Nephron progenitor cell (in vitro differentiated cells): ENCODE results near the gene AFDN.
"Not testable (repeated sequence)": the region's sequence is repeated elsewhere in the genome, so short reads cannot be mapped to it uniquely, and the experiment has no call there.

ENCODE experiments used
- DNase-seq: peaks from one replicate; pipeline ENCODE4 v3.0.0; 2021
- H3K27ac Mint-ChIP-seq: 2 replicates; pipeline ENCODE4 v1.8.0; 2021; ENCODE audit warnings: mild to moderate bottlenecking, moderate library complexity, mixed read lengths
- H3K27me3 Mint-ChIP-seq: 2 replicates; pipeline ENCODE4 v1.8.0; 2021; ENCODE audit warnings: mild to moderate bottlenecking, low read depth, mixed read lengths; ENCODE audit not compliant: poor library complexity
- H3K36me3 Mint-ChIP-seq: 2 replicates; pipeline ENCODE4 v1.8.0; 2021; ENCODE audit warnings: low read depth, mixed read lengths
- H3K4me1 Mint-ChIP-seq: 2 replicates; pipeline ENCODE4 v1.8.0; 2021; ENCODE audit warnings: mixed read lengths
- H3K4me3 Mint-ChIP-seq: 2 replicates; pipeline ENCODE4 v1.8.0; 2021; ENCODE audit warnings: mild to moderate bottlenecking, moderate library complexity, mixed read lengths
- H3K9me3 Mint-ChIP-seq: 2 replicates; pipeline ENCODE4 v1.8.0; 2021; ENCODE audit warnings: mild to moderate bottlenecking, moderate library complexity, mixed read lengths
- TF ChIP-seq, protein P1 (sequence below): fragments of 200-600 bp; sonication (generic); IDR thresholded peaks from 2 replicates; pipeline ENCODE4 v1.5.0; 2021; ENCODE audit warnings: antibody characterized with exemption

The AFDN gene

DNA sequence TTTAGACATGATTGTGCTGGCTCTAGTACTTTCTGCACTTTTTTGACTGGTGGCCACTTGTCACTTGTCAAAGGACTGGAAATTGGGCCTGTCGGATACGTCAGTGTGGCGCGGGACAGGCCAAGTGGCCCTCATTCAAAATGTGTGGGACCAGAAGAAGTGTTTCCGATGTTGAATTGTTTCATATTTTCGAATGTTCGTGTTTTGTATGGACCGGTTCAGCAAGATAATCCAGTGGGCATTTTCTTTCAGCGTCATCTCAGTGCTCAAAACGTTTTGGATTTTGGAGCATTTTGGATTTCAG is 174.3 kb downstream of the AFDN start:
- no peak for DNase-seq
- Mint-ChIP-seq H3K27ac (no peak overlapping the region), H3K27me3 (peaks cover 17% of the 10 kb centered on the region), H3K9me3 (peaks cover 4% of the 10 kb centered on the region), H3K4me1 (peaks cover 22% of the 10 kb centered on the region), H3K4me3 (no peak overlapping the region), H3K36me3 (no peaks in the 10 kb centered on the region)
- TF ChIP-seq, protein P1, sequence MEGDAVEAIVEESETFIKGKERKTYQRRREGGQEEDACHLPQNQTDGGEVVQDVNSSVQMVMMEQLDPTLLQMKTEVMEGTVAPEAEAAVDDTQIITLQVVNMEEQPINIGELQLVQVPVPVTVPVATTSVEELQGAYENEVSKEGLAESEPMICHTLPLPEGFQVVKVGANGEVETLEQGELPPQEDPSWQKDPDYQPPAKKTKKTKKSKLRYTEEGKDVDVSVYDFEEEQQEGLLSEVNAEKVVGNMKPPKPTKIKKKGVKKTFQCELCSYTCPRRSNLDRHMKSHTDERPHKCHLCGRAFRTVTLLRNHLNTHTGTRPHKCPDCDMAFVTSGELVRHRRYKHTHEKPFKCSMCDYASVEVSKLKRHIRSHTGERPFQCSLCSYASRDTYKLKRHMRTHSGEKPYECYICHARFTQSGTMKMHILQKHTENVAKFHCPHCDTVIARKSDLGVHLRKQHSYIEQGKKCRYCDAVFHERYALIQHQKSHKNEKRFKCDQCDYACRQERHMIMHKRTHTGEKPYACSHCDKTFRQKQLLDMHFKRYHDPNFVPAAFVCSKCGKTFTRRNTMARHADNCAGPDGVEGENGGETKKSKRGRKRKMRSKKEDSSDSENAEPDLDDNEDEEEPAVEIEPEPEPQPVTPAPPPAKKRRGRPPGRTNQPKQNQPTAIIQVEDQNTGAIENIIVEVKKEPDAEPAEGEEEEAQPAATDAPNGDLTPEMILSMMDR, result no peak

DNA sequence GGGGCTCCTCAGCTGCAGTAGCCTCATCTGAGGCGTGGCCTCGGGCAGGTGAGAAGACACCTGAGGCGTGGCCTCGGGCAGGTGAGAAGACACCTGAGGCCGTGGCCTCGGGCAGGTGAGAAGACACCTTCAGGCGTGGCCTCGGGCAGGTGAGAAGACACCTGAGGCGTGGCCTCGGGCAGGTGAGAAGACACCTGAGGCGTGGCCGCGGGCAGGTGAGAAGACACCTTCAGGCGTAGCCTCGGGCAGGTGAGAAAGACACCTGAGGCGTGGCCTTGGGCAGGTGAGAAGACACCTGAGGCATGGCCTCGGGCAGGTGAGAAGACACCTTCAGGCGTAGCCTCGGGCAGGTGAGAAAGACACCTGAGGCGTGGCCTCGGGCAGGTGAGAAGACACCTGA is 174.8 kb downstream of the AFDN start:
- DNase-seq, result not testable (repeated sequence)

DNA sequence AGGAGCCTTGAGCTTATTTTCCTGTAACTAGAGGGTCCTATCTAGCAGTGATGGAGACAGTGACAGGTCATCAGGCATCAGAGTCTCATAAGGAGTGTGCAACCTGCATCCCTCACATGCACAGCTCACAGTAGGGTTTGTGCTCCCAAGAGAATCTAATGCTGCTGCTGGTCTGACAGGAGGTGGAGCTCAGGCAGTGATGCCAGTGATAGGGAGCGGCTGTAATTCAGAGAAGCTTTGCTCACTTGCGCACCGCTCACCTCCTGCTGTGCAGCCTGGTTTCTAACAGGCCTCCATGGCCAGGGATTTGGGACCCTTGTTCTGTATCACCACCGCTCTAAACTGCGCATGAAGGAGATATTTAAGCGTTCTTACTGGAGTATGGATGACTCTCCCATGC is 176.1 kb downstream of the AFDN start:
- TF ChIP-seq, protein P1, result no peak
- H3K27me3 Mint-ChIP-seq, result peaks cover 17% of the 10 kb centered on the region
- H3K4me3 Mint-ChIP-seq, result no peak overlapping the region
- no peaks in the 10 kb centered on the region for H3K36me3 Mint-ChIP-seq
- DNase-seq, result no peak
- H3K27ac Mint-ChIP-seq, result no peak overlapping the region
- H3K9me3 Mint-ChIP-seq, result peaks cover 14% of the 10 kb centered on the region
- peaks cover 14% of the 10 kb centered on the region for H3K4me1 Mint-ChIP-seq

More for the DNA sequence above, 174.8 kb downstream of the AFDN start:
- H3K9me3 Mint-ChIP-seq, H3K4me3 Mint-ChIP-seq, H3K36me3 Mint-ChIP-seq, H3K27ac Mint-ChIP-seq: not testable (repeated sequence)
- Mint-ChIP-seq H3K4me1 (peaks cover 18% of the 10 kb centered on the region), H3K27me3 (peaks cover 17% of the 10 kb centered on the region)

DNA sequence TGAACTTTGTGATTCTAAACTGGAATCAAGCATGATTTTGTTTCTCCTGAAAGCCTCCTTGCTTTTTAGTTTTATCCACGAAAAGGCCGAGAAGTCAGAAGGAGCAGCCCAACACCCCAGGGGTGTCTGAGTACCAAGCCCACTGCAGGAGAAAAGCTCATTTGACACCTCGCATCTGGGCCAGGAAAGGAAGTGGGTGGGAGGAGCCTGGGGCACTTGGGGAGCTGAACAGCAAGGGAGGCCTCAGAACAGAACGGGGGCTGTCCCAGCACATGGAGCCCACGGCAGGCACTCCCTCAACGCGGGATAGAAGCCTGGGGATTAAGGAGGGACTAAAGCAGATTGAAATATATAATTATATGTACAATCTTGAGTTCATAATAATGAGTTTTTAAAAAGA is 177.3 kb downstream of the AFDN start:
- H3K36me3 Mint-ChIP-seq, result peaks cover 3% of the 10 kb centered on the region

DNA sequence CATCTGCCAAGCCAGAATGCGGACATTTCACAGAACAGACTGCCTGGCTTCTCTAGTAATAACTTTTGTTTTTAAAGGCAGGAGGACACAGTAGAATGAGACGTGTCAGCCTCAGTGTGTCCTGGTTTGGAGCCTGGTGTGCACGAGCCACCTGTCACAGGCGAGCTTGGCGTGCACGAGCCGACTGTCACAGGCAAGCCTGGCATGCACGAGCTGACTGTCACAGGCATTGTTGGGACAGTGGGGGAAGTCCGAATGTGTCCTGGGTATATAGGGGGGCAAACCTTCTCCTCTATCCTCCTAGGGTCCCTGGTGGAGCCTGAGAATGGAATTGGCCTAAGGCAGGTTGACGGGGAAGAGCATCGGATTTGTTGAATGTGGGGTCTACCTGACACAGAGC is 178.2 kb downstream of the AFDN start:
- Mint-ChIP-seq H3K4me3 (no peak overlapping the region), H3K4me1 (peaks cover 7% of the 10 kb centered on the region), H3K9me3 (peaks cover 35% of the 10 kb centered on the region), H3K36me3 (peaks cover 9% of the 10 kb centered on the region), H3K27me3 (peaks cover 11% of the 10 kb centered on the region), H3K27ac (no peak overlapping the region)
- no peak for DNase-seq
- TF ChIP-seq, protein P1, result no peak

More for the DNA sequence above, 177.3 kb downstream of the AFDN start:
- Mint-ChIP-seq H3K27ac (no peak overlapping the region), H3K9me3 (peaks cover 26% of the 10 kb centered on the region), H3K4me3 (no peak overlapping the region), H3K4me1 (peaks cover 7% of the 10 kb centered on the region), H3K27me3 (peaks cover 13% of the 10 kb centered on the region)
- TF ChIP-seq, protein P1, result no peak
- no peak for DNase-seq

DNA sequence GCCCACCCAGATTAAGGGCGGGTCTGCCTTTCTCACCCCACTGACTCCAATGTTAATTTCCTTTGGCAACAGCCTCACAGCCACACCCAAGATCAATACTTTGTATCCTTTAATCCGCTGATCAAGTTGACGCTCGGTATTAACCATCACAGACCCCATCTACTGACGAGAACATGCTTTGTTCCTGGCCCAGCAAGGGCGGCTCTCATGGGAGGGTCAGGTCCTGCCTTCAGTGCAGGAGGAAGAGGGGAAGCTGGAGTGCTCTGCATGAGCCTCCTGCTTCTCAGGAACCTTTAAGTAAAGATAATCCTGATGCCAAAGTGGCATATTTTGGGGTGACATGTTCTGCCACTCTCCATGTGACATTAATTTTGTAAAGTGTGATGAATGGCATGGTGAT is 179.1 kb downstream of the AFDN start:
- H3K27me3 Mint-ChIP-seq, result peaks cover 11% of the 10 kb centered on the region
- no peak for DNase-seq
- peaks cover 9% of the 10 kb centered on the region for H3K36me3 Mint-ChIP-seq
- H3K4me3 Mint-ChIP-seq, result no peak overlapping the region
- H3K9me3 Mint-ChIP-seq, result peaks cover 44% of the 10 kb centered on the region
- H3K4me1 Mint-ChIP-seq, result peaks cover 7% of the 10 kb centered on the region
- TF ChIP-seq, protein P1, result no peak
- H3K27ac Mint-ChIP-seq, result no peak overlapping the region
